GM18858 (cell line): ENCODE results near the gene SLK.

Experiments
- ATAC-seq: cut with Tn5 transposase; IDR thresholded peaks from one replicate; pipeline ENCODE4 v1.9.1; 2021; ENCODE audit not compliant: unreplicated experiment

The SLK gene

GRCh38 chr10:103985726-103986125, 18.8 kb downstream of the SLK start:
- no peak for ATAC-seq

GRCh38 chr10:103986360-103986759, 19.4 kb downstream of the SLK start:
- no peak for ATAC-seq

GRCh38 chr10:103990121-103990520, 23.2 kb downstream of the SLK start:
- no peak for ATAC-seq

GRCh38 chr10:103990531-103990930, 23.6 kb downstream of the SLK start:
- ATAC-seq, result no peak

- no peak for ATAC-seq
These were observed 24.6 kb downstream of the SLK start for GRCh38 chr10:103991393-103992128.

- no peak for ATAC-seq
These were observed 28.2 kb downstream of the SLK start for GRCh38 chr10:103995134-103995533.

GRCh38 chr10:103998805-103999204, 31.9 kb downstream of the SLK start:
- ATAC-seq, result no peak

GRCh38 chr10:104002911-104003310, 36.0 kb downstream of the SLK start:
- ATAC-seq, result no peak

GRCh38 chr10:104005172-104005863, 38.4 kb downstream of the SLK start:
- ATAC-seq, result no peak

- ATAC-seq, result no peak
These were observed 45.0 kb downstream of the SLK start for GRCh38 chr10:104011904-104012303.

GRCh38 chr10:104013489-104013888, 46.5 kb downstream of the SLK start:
- ATAC-seq, result no peak

GRCh38 chr10:104014176-104014575, 47.2 kb downstream of the SLK start:
- ATAC-seq, result no peak

GRCh38 chr10:104016661-104017060, 49.7 kb downstream of the SLK start:
- ATAC-seq, result no peak

- no peak for ATAC-seq
These were observed 51.5 kb downstream of the SLK start for GRCh38 chr10:104018471-104018870.

GRCh38 chr10:104020020-104020419, 53.1 kb downstream of the SLK start:
- no peak for ATAC-seq

GRCh38 chr10:104021246-104021645, 54.3 kb downstream of the SLK start:
- ATAC-seq, result no peak

- ATAC-seq, result no peak
These were observed 55.1 kb downstream of the SLK start for GRCh38 chr10:104022026-104022425.

GRCh38 chr10:104025524-104025923, 58.6 kb downstream of the SLK start:
- ATAC-seq, result no peak

- ATAC-seq, result no peak
These were observed 59.8 kb downstream of the SLK start for GRCh38 chr10:104026762-104027161.

- ATAC-seq, result no peak
These were observed 61.2 kb downstream of the SLK start for GRCh38 chr10:104028146-104028545.

GRCh38 chr10:104028823-104029520, 62.0 kb downstream of the SLK start:
- ATAC-seq, result no peak

- ATAC-seq, result no peak
These were observed 62.6 kb downstream of the SLK start for GRCh38 chr10:104029521-104029860.
